ENCODE measurements around the gene ZKSCAN4. TPM values are rescaled to one million over a fixed set of nuclear protein-coding genes. Genes with fewer than 3 reads are reported as not detected.

ZKSCAN4 gene
- polyA plus RNA-seq, 1 donor (not counting 4 experiments of a cell fraction or from before 2014, with no cell fraction given): 3.5 TPM

DNA sequence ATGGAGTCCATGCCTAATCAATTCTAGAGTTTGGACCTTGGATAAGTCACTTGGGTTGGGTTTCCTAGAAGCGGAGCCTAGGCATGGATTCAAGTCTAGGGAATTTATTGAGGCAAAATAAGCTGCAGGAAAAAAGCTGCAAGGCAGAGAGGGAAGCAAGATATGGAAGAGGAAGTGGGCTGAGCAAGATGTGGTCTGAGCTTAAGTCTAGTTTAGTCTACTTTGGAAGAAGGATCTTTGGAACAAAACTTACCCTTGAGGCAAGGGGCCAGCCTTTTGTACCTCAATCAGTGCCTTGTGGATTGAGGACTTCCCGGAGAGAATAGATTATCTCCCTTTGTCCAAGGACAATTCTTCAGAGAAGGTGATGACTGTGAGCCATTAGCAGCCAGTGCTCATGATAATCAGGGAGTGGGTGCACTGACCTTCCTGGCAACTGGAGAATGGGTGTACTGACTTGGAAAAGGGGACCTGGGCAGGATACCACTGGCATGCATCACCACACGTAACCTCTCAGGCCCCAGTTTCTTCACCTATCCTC, 16.1 kb downstream of the ZKSCAN4 start:
- Histone ChIP-seq H3K4me1 (ENCODE audit: control insufficient read depth, extremely low read depth, insufficient read depth, low read length) (no peaks in the 10 kb centered on the region), H3K9ac (ENCODE audit: control insufficient read depth, extremely low read depth, insufficient read depth, low read length) (no peak overlapping the region), H3K27ac (ENCODE audit: control insufficient read depth, insufficient read depth, low read length) (no peak overlapping the region), H3K4me3 (ENCODE audit: control insufficient read depth in 2 of 3, extremely low read depth in 1 of 3, insufficient read depth in 2 of 3, low read depth in 1 of 3, low read length in 3 of 3) (no peak overlapping the region), H3K27me3 (ENCODE audit: control insufficient read depth, extremely low read depth, insufficient read depth, low read length) (no peaks in the 10 kb centered on the region), H3K79me2 (ENCODE audit: control insufficient read depth, insufficient read depth, low read length) (no peaks in the 10 kb centered on the region), H3K36me3 (ENCODE audit: control insufficient read depth in 2 of 2, extremely low read depth in 1 of 2, insufficient read depth in 2 of 2, low read length in 2 of 2) (peaks cover 0 to 8% of the 10 kb centered on the region in 2 experiments), H4K20me1 (ENCODE audit: control insufficient read depth, extremely low read depth, insufficient read depth, low read length) (no peaks in the 10 kb centered on the region), H3K9me3 (ENCODE audit: control insufficient read depth, low read depth, low read length) (no peaks in the 10 kb centered on the region), H3K4me2 (ENCODE audit: control insufficient read depth, extremely low read depth, insufficient read depth, low read depth, low read length) (no peak overlapping the region), H3K9me1 (ENCODE audit: control insufficient read depth, extremely low read depth, insufficient read depth, low read length) (no peaks in the 10 kb centered on the region), H2AFZ (ENCODE audit: control insufficient read depth, low read length) (no peak overlapping the region)
- TF ChIP-seq, protein P1, sequence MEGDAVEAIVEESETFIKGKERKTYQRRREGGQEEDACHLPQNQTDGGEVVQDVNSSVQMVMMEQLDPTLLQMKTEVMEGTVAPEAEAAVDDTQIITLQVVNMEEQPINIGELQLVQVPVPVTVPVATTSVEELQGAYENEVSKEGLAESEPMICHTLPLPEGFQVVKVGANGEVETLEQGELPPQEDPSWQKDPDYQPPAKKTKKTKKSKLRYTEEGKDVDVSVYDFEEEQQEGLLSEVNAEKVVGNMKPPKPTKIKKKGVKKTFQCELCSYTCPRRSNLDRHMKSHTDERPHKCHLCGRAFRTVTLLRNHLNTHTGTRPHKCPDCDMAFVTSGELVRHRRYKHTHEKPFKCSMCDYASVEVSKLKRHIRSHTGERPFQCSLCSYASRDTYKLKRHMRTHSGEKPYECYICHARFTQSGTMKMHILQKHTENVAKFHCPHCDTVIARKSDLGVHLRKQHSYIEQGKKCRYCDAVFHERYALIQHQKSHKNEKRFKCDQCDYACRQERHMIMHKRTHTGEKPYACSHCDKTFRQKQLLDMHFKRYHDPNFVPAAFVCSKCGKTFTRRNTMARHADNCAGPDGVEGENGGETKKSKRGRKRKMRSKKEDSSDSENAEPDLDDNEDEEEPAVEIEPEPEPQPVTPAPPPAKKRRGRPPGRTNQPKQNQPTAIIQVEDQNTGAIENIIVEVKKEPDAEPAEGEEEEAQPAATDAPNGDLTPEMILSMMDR (optimal IDR thresholded peaks at IDR 0.05 in 1 of 3, IDR thresholded peaks at IDR 0.05 in 1 of 3, conservative IDR thresholded peaks at IDR 0.05 in 1 of 3; ENCODE audit: extremely low read depth in 1 of 3, insufficient read depth in 2 of 3, low read length in 3 of 3): no peak
- no peak for TF ChIP-seq EZH2 (IDR thresholded peaks at IDR 0.05; ENCODE audit: low read length)
- FAIRE-seq (no peak), DNase-seq (ENCODE audit: low read depth, low spot score) (no peak)
- dilution Hi-C loops (cut with MboI; ENCODE audit: extremely low pct_ligation_motif_present, low sequenced_read_pairs): no loop called here

- no peak overlapping the region for H3K4me3 ChIP-seq (ENCODE audit: control insufficient read depth in 2 of 3, extremely low read depth in 1 of 3, insufficient read depth in 2 of 3, low read depth in 1 of 3, low read length in 3 of 3)
- H3K27me3 ChIP-seq (ENCODE audit: control insufficient read depth, extremely low read depth, insufficient read depth, low read length): no peaks in the 10 kb centered on the region
- DNase-seq (ENCODE audit: low read depth, low spot score) (no peak), FAIRE-seq (no peak)
- TF ChIP-seq, protein P1 (optimal IDR thresholded peaks at IDR 0.05 in 1 of 3, IDR thresholded peaks at IDR 0.05 in 1 of 3, conservative IDR thresholded peaks at IDR 0.05 in 1 of 3; ENCODE audit: extremely low read depth in 1 of 3, insufficient read depth in 2 of 3, low read length in 3 of 3): no peak
- no peak for TF ChIP-seq EZH2 (IDR thresholded peaks at IDR 0.05; ENCODE audit: low read length)
- dilution Hi-C loops (cut with MboI; ENCODE audit: extremely low pct_ligation_motif_present, low sequenced_read_pairs): no loop called here
- no peak overlapping the region for H3K27ac ChIP-seq (ENCODE audit: control insufficient read depth, insufficient read depth, low read length)
- no peaks in the 10 kb centered on the region for H3K9me3 ChIP-seq (ENCODE audit: control insufficient read depth, low read depth, low read length)
- no peaks in the 10 kb centered on the region for H3K9me1 ChIP-seq (ENCODE audit: control insufficient read depth, extremely low read depth, insufficient read depth, low read length)
- H3K4me2 ChIP-seq (ENCODE audit: control insufficient read depth, extremely low read depth, insufficient read depth, low read depth, low read length): no peak overlapping the region
- no peak overlapping the region for H2AFZ ChIP-seq (ENCODE audit: control insufficient read depth, low read length)
- no peaks in the 10 kb centered on the region for H3K79me2 ChIP-seq (ENCODE audit: control insufficient read depth, insufficient read depth, low read length)
- H3K9ac ChIP-seq (ENCODE audit: control insufficient read depth, extremely low read depth, insufficient read depth, low read length): no peak overlapping the region
- H3K36me3 ChIP-seq (ENCODE audit: control insufficient read depth in 2 of 2, extremely low read depth in 1 of 2, insufficient read depth in 2 of 2, low read length in 2 of 2): peaks cover 9 to 14% of the 10 kb centered on the region in 2 experiments
- no peaks in the 10 kb centered on the region for H4K20me1 ChIP-seq (ENCODE audit: control insufficient read depth, extremely low read depth, insufficient read depth, low read length)
- H3K4me1 ChIP-seq (ENCODE audit: control insufficient read depth, extremely low read depth, insufficient read depth, low read length): no peaks in the 10 kb centered on the region
These were observed 19.3 kb downstream of the ZKSCAN4 start for GRCh38 chr6:28232785-28233184.

Measured in keratinocyte (primary cell).